GM18498 (cell line): ENCODE results near the gene MTX1.
"Not testable (repeated sequence)": the region's sequence is repeated elsewhere in the genome, so short reads cannot be mapped to it uniquely, and the experiment has no call there.

Source experiments
- ATAC-seq: cut with Tn5 transposase; IDR thresholded peaks from one replicate; pipeline ENCODE4 v1.9.1; 2021; ENCODE audit warnings: mild to moderate bottlenecking, moderate library complexity; ENCODE audit not compliant: unreplicated experiment

The MTX1 gene

GRCh38 chr1:155231302-155231701 is 22.8 kb downstream of the MTX1 start:
- ATAC-seq = not testable (repeated sequence)

- ATAC-seq = not testable (repeated sequence)
These were observed 23.8 kb downstream of the MTX1 start for GRCh38 chr1:155232001-155232978.

- ATAC-seq = not testable (repeated sequence)
These were observed 25.0 kb downstream of the MTX1 start for GRCh38 chr1:155233502-155233901.

- ATAC-seq = not testable (repeated sequence)
These were observed 26.9 kb downstream of the MTX1 start for GRCh38 chr1:155235375-155235774.

GRCh38 chr1:155236451-155236850 is 28.0 kb downstream of the MTX1 start:
- ATAC-seq = no peak

- no peak for ATAC-seq
These were observed 32.7 kb downstream of the MTX1 start for GRCh38 chr1:155241069-155241679.

GRCh38 chr1:155241841-155242264 is 33.4 kb downstream of the MTX1 start:
- no peak for ATAC-seq

- no peak for ATAC-seq
These were observed 34.4 kb downstream of the MTX1 start for GRCh38 chr1:155242805-155243358.

GRCh38 chr1:155244368-155245162 is 36.1 kb downstream of the MTX1 start:
- peak; percentile 87 for ATAC-seq

- no peak for ATAC-seq
These were observed 36.6 kb downstream of the MTX1 start for GRCh38 chr1:155245163-155245524.

- ATAC-seq = not testable (repeated sequence)
These were observed 38.3 kb downstream of the MTX1 start for GRCh38 chr1:155246796-155247195.

- no peak for ATAC-seq
These were observed 39.4 kb downstream of the MTX1 start for GRCh38 chr1:155247667-155248553.

- ATAC-seq = peak; percentile 5
These were observed 41.7 kb downstream of the MTX1 start for GRCh38 chr1:155250246-155250632.

- peak; percentile 82 for ATAC-seq
These were observed 42.3 kb downstream of the MTX1 start for GRCh38 chr1:155250633-155251449.

- no peak for ATAC-seq
These were observed 43.1 kb downstream of the MTX1 start for GRCh38 chr1:155251566-155251965.

- no peak for ATAC-seq
These were observed 44.7 kb downstream of the MTX1 start for GRCh38 chr1:155253208-155253607.

GRCh38 chr1:155253797-155254196 is 45.3 kb downstream of the MTX1 start:
- ATAC-seq = no peak

- ATAC-seq = no peak
These were observed 45.8 kb downstream of the MTX1 start for GRCh38 chr1:155254228-155254713.

- no peak for ATAC-seq
These were observed 46.3 kb downstream of the MTX1 start for GRCh38 chr1:155254714-155255242.
